A673 (cell line): ENCODE data around the gene EXD3.

Source experiments
- CTCF ChIP-seq: fragments of 300-800, 200-600 bp; sonication (generic); conservative IDR thresholded peaks from 2 replicates; pipeline ENCODE4 v1.5.1; 2017; ENCODE audit warnings: low read depth, mild to moderate bottlenecking, antibody characterized with exemption, low read length, moderate library complexity, mixed read lengths
- EZH2 ChIP-seq: fragments of 200-600 bp; sonication (generic); IDR thresholded peaks from 2 replicates; pipeline ENCODE4 v1.6.1; 2017; ENCODE audit warnings: borderline replicate concordance, low read depth, mild to moderate bottlenecking, mixed read lengths, antibody characterized with exemption, low read length; ENCODE audit not compliant: poor library complexity, severe bottlenecking

GRCh38 chr9:137369911-137370764 lies 52.8 kb downstream of the EXD3 start:
- TF ChIP-seq CTCF (no peak), EZH2 (no peak)
